IMR-90 (cell line): ENCODE data around the gene PAPSS2. TPM values are rescaled to one million over a fixed set of nuclear protein-coding genes. Genes with fewer than 3 reads are reported as not detected.

Source experiments
- ATAC-seq: fragments of 200-7000 bp; cut with Tn5 transposase; 2 replicates; pipeline ENCODE4 v1.9.1; 2020; ENCODE audit warnings: low read depth, mild to moderate bottlenecking, moderate library complexity
- BruUV-seq: library from RNA; stranded (reverse); fragments of 400-500 nt; replicated peaks from 2 replicates; lab custom pipeline; 2021; lab: Mats Ljungman, UMichigan
- CTCF ChIA-PET: fragments of 300-600 bp; formaldehyde crosslinking; extraction: SDS; loops from one replicate; lab custom pipeline; 2021; ENCODE audit warnings: antibody characterized with exemption; lab: Yijun Ruan, JAX
- POLR2A ChIA-PET: fragments of 300-600 bp; sonication (Branson Sonifier 250); formaldehyde crosslinking; loops from one replicate; lab custom pipeline; 2022; ENCODE audit warnings: antibody characterized with exemption; ENCODE audit not compliant: unreplicated experiment; lab: Charles Lee
- DNase-seq: peaks from one replicate; pipeline ENCODE4 v3.0.0; 2013
- H2AFZ ChIP-seq: replicated peaks from 2 replicates; pipeline ENCODE3; 2013; ENCODE audit warnings: low read length, mild to moderate bottlenecking; ENCODE audit not compliant: poor library complexity
- H2AK5ac ChIP-seq: 2 replicates; pipeline ENCODE4 v1.6.1; 2013; ENCODE audit warnings: low read depth, low read length, inconsistent platforms
- H2AK9ac ChIP-seq: replicated peaks from 2 replicates; pipeline ENCODE3; 2013; ENCODE audit warnings: mild to moderate bottlenecking, low read depth, low read length, moderate library complexity; ENCODE audit not compliant: poor library complexity
- H2BK120ac ChIP-seq: 2 replicates; pipeline ENCODE4 v1.6.1; 2013; ENCODE audit warnings: low read depth, low read length, inconsistent platforms
- H2BK15ac ChIP-seq: 3 replicates; pipeline ENCODE4 v1.6.1; 2013; ENCODE audit warnings: low read depth, low read length, inconsistent platforms
- H2BK20ac ChIP-seq: 2 replicates; pipeline ENCODE4 v1.6.1; 2013; ENCODE audit warnings: low read depth, mild to moderate bottlenecking, inconsistent platforms, low read length, moderate library complexity
- H2BK5ac ChIP-seq: 2 replicates; pipeline ENCODE4 v1.6.1; 2013; ENCODE audit warnings: mild to moderate bottlenecking, low read depth, low read length, inconsistent platforms; ENCODE audit not compliant: poor library complexity, severe bottlenecking
- H3K14ac ChIP-seq: replicated peaks from 2 replicates; pipeline ENCODE4 v1.6.1; 2013; ENCODE audit warnings: low read depth, low read length, inconsistent platforms
- H3K18ac ChIP-seq: 2 replicates; pipeline ENCODE4 v1.6.1; 2013; ENCODE audit warnings: low read depth, low read length, control low read depth
- H3K23ac ChIP-seq: 2 replicates; pipeline ENCODE4 v1.6.1; 2013; ENCODE audit warnings: low read depth, low read length, inconsistent platforms
- H3K27ac ChIP-seq: 2 replicates; pipeline ENCODE4 v1.5.1; 2013; ENCODE audit warnings: mild to moderate bottlenecking, control low read depth, low read length; ENCODE audit not compliant: insufficient read depth
- H3K27me3 ChIP-seq: 2 replicates; pipeline ENCODE4 v1.6.1; 2013; ENCODE audit warnings: low read length; ENCODE audit not compliant: control insufficient read depth, insufficient read depth
- H3K36me3 ChIP-seq: 2 replicates; pipeline ENCODE4 v1.6.1; 2013; ENCODE audit warnings: low read length, mixed read lengths; ENCODE audit not compliant: control insufficient read depth, insufficient read depth
- H3K4ac ChIP-seq: 2 replicates; pipeline ENCODE4 v1.6.1; 2013; ENCODE audit warnings: low read depth, low read length, inconsistent platforms
- H3K4me1 ChIP-seq: 2 replicates; pipeline ENCODE4 v1.6.1; 2013; ENCODE audit warnings: low read length, mixed read lengths; ENCODE audit not compliant: control insufficient read depth, insufficient read depth
- H3K4me2 ChIP-seq: 2 replicates; pipeline ENCODE4 v1.6.1; 2013; ENCODE audit warnings: low read depth, mild to moderate bottlenecking, control low read depth, low read length, moderate library complexity
- H3K4me3 ChIP-seq: 2 replicates; pipeline ENCODE4 v1.5.1; 2013; ENCODE audit warnings: low read depth, mild to moderate bottlenecking, control low read depth, low read length, moderate library complexity; ENCODE audit not compliant: insufficient read depth
- H3K56ac ChIP-seq: 2 replicates; pipeline ENCODE4 v1.6.1; 2013; ENCODE audit warnings: low read length, inconsistent platforms; ENCODE audit not compliant: insufficient read depth; ENCODE audit errors: extremely low read depth
- H3K79me1 ChIP-seq, 2 experiments: 2 replicates each; pipeline ENCODE4 v1.6.1; 2013; ENCODE audit warnings: low read length in 2 of 2, inconsistent platforms in 1 of 2, low read depth in 1 of 2
- H3K9ac ChIP-seq: 2 replicates; pipeline ENCODE4 v1.6.1; 2013; ENCODE audit warnings: low read depth, low read length, control low read depth
- H3K9me1 ChIP-seq: 2 replicates; pipeline ENCODE4 v1.6.1; 2013; ENCODE audit warnings: low read length, inconsistent platforms; ENCODE audit not compliant: insufficient read depth
- H3K9me3 ChIP-seq: 2 replicates; pipeline ENCODE4 v1.6.1; 2013; ENCODE audit warnings: low read length; ENCODE audit not compliant: control insufficient read depth, insufficient read depth
- H4K20me1 ChIP-seq: 2 replicates; pipeline ENCODE4 v1.6.1; 2013; ENCODE audit warnings: low read length, inconsistent platforms; ENCODE audit not compliant: insufficient read depth
- H4K5ac ChIP-seq: 2 replicates; pipeline ENCODE4 v1.6.1; 2013; ENCODE audit warnings: mild to moderate bottlenecking, low read depth, low read length, control low read depth
- H4K8ac ChIP-seq, 2 experiments: 2 replicates each; pipeline ENCODE4 v1.6.1; 2013; ENCODE audit warnings: low read depth in 2 of 2, low read length in 2 of 2, control low read depth in 1 of 2, inconsistent platforms in 1 of 2
- H4K91ac ChIP-seq: 2 replicates; pipeline ENCODE4 v1.6.1; 2013; ENCODE audit warnings: low read depth, low read length, inconsistent platforms; ENCODE audit not compliant: insufficient read depth
- BHLHE40 ChIP-seq: fragments of 150-350 bp; IDR thresholded peaks from 2 replicates; pipeline ENCODE4 v1.6.1; 2016; ENCODE audit warnings: mild to moderate bottlenecking, low read depth, low read length
- CHD1 ChIP-seq: IDR thresholded peaks from 2 replicates; pipeline ENCODE4 v1.6.1; 2012; ENCODE audit warnings: low read depth, low read length, improper control_type of control experiment
- CTCF ChIP-seq: conservative IDR thresholded peaks from 2 replicates; pipeline ENCODE4 v1.5.1; 2012; ENCODE audit warnings: mild to moderate bottlenecking, low read depth, low read length, improper control_type of control experiment
- ELK1 ChIP-seq: fragments of 150-350 bp; IDR thresholded peaks from 2 replicates; pipeline ENCODE4 v1.6.1; 2016; ENCODE audit warnings: low read depth, mild to moderate bottlenecking, low read length, moderate library complexity, borderline replicate concordance
- MAFK ChIP-seq: IDR thresholded peaks from 2 replicates; pipeline ENCODE4 v1.6.1; 2012; ENCODE audit warnings: low read depth, low read length, improper control_type of control experiment
- POLR2A ChIP-seq: IDR thresholded peaks from 2 replicates; pipeline ENCODE4 v1.6.1; 2012; ENCODE audit warnings: mild to moderate bottlenecking, low read depth, low read length
- RAD21 ChIP-seq: IDR thresholded peaks from 2 replicates; pipeline ENCODE4 v1.6.1; 2012; ENCODE audit warnings: low read length, improper control_type of control experiment
- SMC3 ChIP-seq: fragments of 150-350 bp; IDR thresholded peaks from 2 replicates; pipeline ENCODE4 v1.6.1; 2016; ENCODE audit warnings: low read depth, mild to moderate bottlenecking, antibody characterized with exemption, low read length, moderate library complexity
- WGBS, 2 experiments: methylation state at CpG; one replicate each; pipeline versions ENCODE4 v1.1.5 to v1.1.7; 2013; ENCODE audit warnings: missing lambda C conversion rate in 2 of 2; ENCODE audit not compliant: insufficient read length in 1 of 2; ENCODE audit errors: extremely low coverage in 2 of 2; 5-methylcytosine and 5-hydroxymethylcytosine counted together
- dilution Hi-C: fragments of 300-500 bp; cut with HindIII; formaldehyde crosslinking; loops from one replicate; pipeline ENCODE4 v1.14.3; 2018; ENCODE audit warnings: low sequenced_read_pairs; ENCODE audit not compliant: unreplicated experiment
- in situ Hi-C: fragments of 300-500 bp; cut with MboI; formaldehyde crosslinking; loops from 3 replicates; pipeline ENCODE4 v1.14.3; 2019; ENCODE audit warnings: low sequenced_read_pairs, inconsistent platforms, mixed read lengths
- intact Hi-C: fragments of 100-400 bp; cut with micrococcal nuclease; formaldehyde crosslinking; loops from 2 replicates; pipeline ENCODE4 v1.10.0; 2022
- polyA plus RNA-seq, 3 experiments: library from polyadenylated mRNA; depleted of rRNA; stranded (reverse); fragments of >200 nt; gene quantifications; 2 replicates each; pipeline ENCODE4 v1.2.3, GENCODE V29; 2012; ENCODE audit warnings: low replicate concordance in 1 of 3
- total RNA-seq: library from RNA; depleted of rRNA; stranded (reverse); fragments of >200 nt; gene quantifications from 2 replicates; pipeline ENCODE4 v1.2.3, GENCODE V29; 2012
- TF ChIP-seq, protein P1 (sequence below): fragments of 150-350 bp; IDR thresholded peaks from 2 replicates; pipeline ENCODE4 v1.6.1; 2017; ENCODE audit warnings: mild to moderate bottlenecking, antibody characterized with exemption, low read length, low read depth

The PAPSS2 gene
- total and polyA plus RNA-seq, 2 of the 4 experiments (the other 2 are of a cell fraction), result 55.0 to 63.3 TPM

DNA sequence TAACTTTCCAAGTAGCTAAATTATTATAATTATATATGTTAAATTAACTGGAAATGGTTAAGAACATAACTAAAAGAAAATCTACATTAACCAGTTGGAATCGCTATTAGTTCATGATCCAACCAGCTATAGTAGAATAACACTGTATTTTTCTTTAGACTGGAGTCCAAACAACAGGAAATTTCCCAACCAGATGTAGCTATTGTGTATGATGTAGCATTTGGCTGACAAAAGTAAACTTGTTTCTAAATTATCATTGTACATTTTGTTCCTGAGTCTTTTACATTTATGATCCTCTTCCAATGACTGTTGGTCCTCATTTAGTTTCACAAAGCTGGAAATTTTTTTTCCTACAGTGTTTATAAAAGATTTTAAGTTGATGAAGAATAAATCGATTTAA, 62.1 kb downstream of the PAPSS2 start:
- peaks cover 3% of the 10 kb centered on the region for H3K36me3 ChIP-seq
- TF ChIP-seq SMC3 (no peak), ELK1 (no peak), BHLHE40 (no peak), MAFK (no peak), POLR2A (no peak), RAD21 (no peak), CHD1 (no peak), CTCF (no peak)
- TF ChIP-seq, protein P1, sequence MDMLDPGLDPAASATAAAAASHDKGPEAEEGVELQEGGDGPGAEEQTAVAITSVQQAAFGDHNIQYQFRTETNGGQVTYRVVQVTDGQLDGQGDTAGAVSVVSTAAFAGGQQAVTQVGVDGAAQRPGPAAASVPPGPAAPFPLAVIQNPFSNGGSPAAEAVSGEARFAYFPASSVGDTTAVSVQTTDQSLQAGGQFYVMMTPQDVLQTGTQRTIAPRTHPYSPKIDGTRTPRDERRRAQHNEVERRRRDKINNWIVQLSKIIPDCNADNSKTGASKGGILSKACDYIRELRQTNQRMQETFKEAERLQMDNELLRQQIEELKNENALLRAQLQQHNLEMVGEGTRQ, result no peak
- CTCF ChIA-PET, result interaction anchor here (0.7 kb wide), 1 partner anchor 61 kb away, joined by 3 read pairs; no protein-coding TSS in a partner anchor
- no peak overlapping the region for H3K4me2 ChIP-seq
- H2BK120ac ChIP-seq, result no peak overlapping the region
- H2BK15ac ChIP-seq, result no peak overlapping the region
- H3K4me1 ChIP-seq, result peaks cover 9% of the 10 kb centered on the region
- intact Hi-C loops (loop anchor here (5.0 kb wide), 1 partner anchor 64 kb away; the partner anchor contains the start of gene PAPSS2), in situ Hi-C loops (no loop called here), dilution Hi-C loops (no loop called here)
- BruUV-seq, result no TSS peak
- no peaks in the 10 kb centered on the region for H3K9me3 ChIP-seq
- H3K27ac ChIP-seq, result no peak overlapping the region
- H2AK5ac ChIP-seq, result no peak overlapping the region
- no peak overlapping the region for H3K4me3 ChIP-seq
- no peak overlapping the region for H3K4ac ChIP-seq
- no peak overlapping the region for H4K5ac ChIP-seq
- H4K8ac ChIP-seq, result no peak overlapping the region
- H3K14ac ChIP-seq, result no peak overlapping the region
- WGBS, 2 experiments, result no CpG with 5 or more reads among the region's 2 CpGs
- H3K9ac ChIP-seq, result no peak overlapping the region
- no peak overlapping the region for H2BK5ac ChIP-seq
- no peak overlapping the region for H2BK20ac ChIP-seq
- H2AK9ac ChIP-seq, result no peak overlapping the region
- no peak overlapping the region for H2AFZ ChIP-seq
- no peak overlapping the region for H3K56ac ChIP-seq
- H3K79me1 ChIP-seq, result 0 out of 4 replicates have a peak, but pooled peaks cover 0 to 10% of the 10 kb centered on the region in 2 experiments
- no peaks in the 10 kb centered on the region for H3K27me3 ChIP-seq
- H3K23ac ChIP-seq, result no peak overlapping the region
- no peaks in the 10 kb centered on the region for H4K20me1 ChIP-seq
- no peak overlapping the region for H3K18ac ChIP-seq
- no peak for DNase-seq
- POLR2A ChIA-PET, result no interaction called here
- no peak for ATAC-seq
- peaks cover 7% of the 10 kb centered on the region for H3K9me1 ChIP-seq
- no peak overlapping the region for H4K91ac ChIP-seq
